ENCODE results near the gene GPC6.

DNA sequence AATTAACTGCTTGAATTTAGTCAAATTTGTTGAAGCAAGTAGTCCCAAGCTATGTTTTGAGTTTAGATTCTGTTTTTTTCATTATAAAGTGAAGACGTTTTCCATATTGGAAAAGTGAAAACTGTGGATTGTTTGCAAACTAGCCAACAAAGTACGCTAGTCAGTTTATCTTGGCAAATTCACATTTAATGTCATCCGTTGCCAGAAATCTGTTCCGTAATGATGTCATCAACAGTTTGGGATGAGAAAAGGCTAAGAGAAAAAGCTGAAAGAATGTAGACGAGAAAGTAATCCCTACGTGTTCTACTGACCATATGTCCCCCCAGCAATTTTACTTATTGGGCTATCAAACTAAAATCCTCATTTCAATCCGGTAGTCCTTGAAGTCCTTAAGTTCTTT is 419.6 kb downstream of the GPC6 start:
- TF ChIP-seq, protein P1, sequence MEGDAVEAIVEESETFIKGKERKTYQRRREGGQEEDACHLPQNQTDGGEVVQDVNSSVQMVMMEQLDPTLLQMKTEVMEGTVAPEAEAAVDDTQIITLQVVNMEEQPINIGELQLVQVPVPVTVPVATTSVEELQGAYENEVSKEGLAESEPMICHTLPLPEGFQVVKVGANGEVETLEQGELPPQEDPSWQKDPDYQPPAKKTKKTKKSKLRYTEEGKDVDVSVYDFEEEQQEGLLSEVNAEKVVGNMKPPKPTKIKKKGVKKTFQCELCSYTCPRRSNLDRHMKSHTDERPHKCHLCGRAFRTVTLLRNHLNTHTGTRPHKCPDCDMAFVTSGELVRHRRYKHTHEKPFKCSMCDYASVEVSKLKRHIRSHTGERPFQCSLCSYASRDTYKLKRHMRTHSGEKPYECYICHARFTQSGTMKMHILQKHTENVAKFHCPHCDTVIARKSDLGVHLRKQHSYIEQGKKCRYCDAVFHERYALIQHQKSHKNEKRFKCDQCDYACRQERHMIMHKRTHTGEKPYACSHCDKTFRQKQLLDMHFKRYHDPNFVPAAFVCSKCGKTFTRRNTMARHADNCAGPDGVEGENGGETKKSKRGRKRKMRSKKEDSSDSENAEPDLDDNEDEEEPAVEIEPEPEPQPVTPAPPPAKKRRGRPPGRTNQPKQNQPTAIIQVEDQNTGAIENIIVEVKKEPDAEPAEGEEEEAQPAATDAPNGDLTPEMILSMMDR (IDR thresholded peaks at IDR 0.05; ENCODE audit: insufficient read depth, low read length, poor library complexity, severe bottlenecking): no peak
- TF ChIP-seq EZH2phosphoT487 (conservative IDR thresholded peaks at IDR 0.05; ENCODE audit: low read length): no peak
